HEK293T (cell line): Measurements from ENCODE around the gene NAALADL2.

Experiments used
- CTCF ChIA-PET: fragments of 350-600 bp; formaldehyde crosslinking; extraction: SDS; loops from one replicate; lab custom pipeline; 2021; ENCODE audit warnings: antibody characterized with exemption, inconsistent platforms; lab: Yijun Ruan, JAX
- POLR2A ChIA-PET: fragments of 350-600 bp; formaldehyde crosslinking; extraction: SDS; loops from one replicate; lab custom pipeline; 2020; ENCODE audit warnings: antibody characterized with exemption, inconsistent platforms; lab: Yijun Ruan, JAX
- DNase-seq: peaks from one replicate; pipeline ENCODE4 v3.0.0; 2012; ENCODE audit warnings: mixed read lengths; ENCODE audit errors: extremely low spot score
- ARNT ChIP-seq: fragments of 450-650 bp; IDR thresholded peaks from 2 replicates; pipeline ENCODE4 v1.6.1; 2017; ENCODE audit warnings: mild to moderate bottlenecking
- BHLHE40 ChIP-seq: fragments of 450-650 bp; IDR thresholded peaks from 2 replicates; pipeline ENCODE4 v1.6.1; 2016; ENCODE audit warnings: mild to moderate bottlenecking, moderate library complexity, borderline replicate concordance
- CTBP1 ChIP-seq: fragments of 450-650 bp; IDR thresholded peaks from 2 replicates; pipeline ENCODE4 v1.6.1; 2016; ENCODE audit warnings: borderline replicate concordance
- ELF4 ChIP-seq: fragments of 450-650 bp; IDR thresholded peaks from 2 replicates; pipeline ENCODE4 v1.6.1; 2017; ENCODE audit warnings: antibody characterized with exemption
- FOXA1 ChIP-seq: fragments of 450-650 bp; IDR thresholded peaks from 2 replicates; pipeline ENCODE4 v1.6.1; 2016; ENCODE audit warnings: mild to moderate bottlenecking
- FOXK2 ChIP-seq: fragments of 450-650 bp; IDR thresholded peaks from 2 replicates; pipeline ENCODE4 v1.6.1; 2016; ENCODE audit warnings: mild to moderate bottlenecking
- FOXM1 ChIP-seq: fragments of 450-650 bp; IDR thresholded peaks from 2 replicates; pipeline ENCODE4 v1.6.1; 2017; ENCODE audit warnings: mild to moderate bottlenecking, borderline replicate concordance
- HDGF ChIP-seq: fragments of 450-650 bp; IDR thresholded peaks from 2 replicates; pipeline ENCODE4 v1.6.1; 2017; ENCODE audit warnings: antibody characterized with exemption, borderline replicate concordance
- L3MBTL2 ChIP-seq: fragments of 450-650 bp; conservative IDR thresholded peaks from 2 replicates; pipeline ENCODE4 v1.6.1; 2016; ENCODE audit warnings: mild to moderate bottlenecking
- LEF1 ChIP-seq: fragments of 450-650 bp; IDR thresholded peaks from 2 replicates; pipeline ENCODE4 v1.6.1; 2017; ENCODE audit warnings: mild to moderate bottlenecking, borderline replicate concordance
- NFRKB ChIP-seq: fragments of 450-650 bp; IDR thresholded peaks from 2 replicates; pipeline ENCODE4 v1.6.1; 2016; ENCODE audit warnings: mild to moderate bottlenecking, moderate library complexity
- PKNOX1 ChIP-seq: fragments of 450-650 bp; IDR thresholded peaks from 2 replicates; pipeline ENCODE4 v1.6.1; 2016
- SP1 ChIP-seq: fragments of 450-650 bp; IDR thresholded peaks from 2 replicates; pipeline ENCODE4 v1.6.1; 2017
- SUZ12 ChIP-seq: fragments of 450-650 bp; IDR thresholded peaks from 2 replicates; pipeline ENCODE4 v1.6.1; 2016; ENCODE audit warnings: mild to moderate bottlenecking
- TARDBP ChIP-seq: fragments of 450-650 bp; IDR thresholded peaks from 2 replicates; pipeline ENCODE4 v1.6.1; 2016
- ZNF384 ChIP-seq: fragments of 450-650 bp; IDR thresholded peaks from 2 replicates; pipeline ENCODE4 v1.6.1; 2016

Gene NAALADL2

GRCh38 chr3:175274474-175275218, 415.5 kb downstream of the NAALADL2 start:
- TF ChIP-seq TARDBP: no peak
- DNase-seq: no peak
- POLR2A ChIA-PET: no interaction called here
- CTCF ChIA-PET: no interaction called here

- ChIA-PET POLR2A (no interaction called here), CTCF (no interaction called here)
- DNase-seq: no peak
- TF ChIP-seq ARNT: no peak
- TF ChIP-seq SUZ12: no peak
- no peak for TF ChIP-seq BHLHE40
- TF ChIP-seq HDGF: no peak
- no peak for TF ChIP-seq LEF1
- no peak for TF ChIP-seq FOXM1
- no peak for TF ChIP-seq PKNOX1
- no peak for TF ChIP-seq SP1
- TF ChIP-seq TARDBP: no peak
- no peak for TF ChIP-seq ZNF384
- no peak for TF ChIP-seq NFRKB
- no peak for TF ChIP-seq FOXK2
- no peak for TF ChIP-seq FOXA1
- no peak for TF ChIP-seq CTBP1
- no peak for TF ChIP-seq L3MBTL2
- TF ChIP-seq ELF4: no peak
These were observed 419.5 kb downstream of the NAALADL2 start for GRCh38 chr3:175278680-175279079.

- TF ChIP-seq BHLHE40 (no peak), NFRKB (no peak), PKNOX1 (no peak), TARDBP (no peak), CTBP1 (no peak), LEF1 (no peak), ZNF384 (no peak), FOXM1 (no peak), FOXA1 (no peak), SUZ12 (no peak), FOXK2 (no peak), SP1 (no peak), ELF4 (no peak), HDGF (no peak), L3MBTL2 (no peak)
- DNase-seq: no peak
- POLR2A ChIA-PET: no interaction called here
- CTCF ChIA-PET: no interaction called here
These were observed 420.3 kb downstream of the NAALADL2 start for GRCh38 chr3:175279457-175279856.

GRCh38 chr3:175279911-175280310, 420.8 kb downstream of the NAALADL2 start:
- TF ChIP-seq CTBP1 (no peak), SUZ12 (no peak), FOXM1 (no peak), ELF4 (no peak), BHLHE40 (no peak), NFRKB (no peak), ARNT (no peak), LEF1 (no peak), HDGF (no peak), PKNOX1 (no peak), FOXK2 (no peak), FOXA1 (no peak), TARDBP (no peak), L3MBTL2 (no peak), SP1 (no peak)
- DNase-seq: no peak
- POLR2A ChIA-PET: no interaction called here
- CTCF ChIA-PET: no interaction called here

GRCh38 chr3:175287361-175287963, 428.3 kb downstream of the NAALADL2 start:
- no peak for TF ChIP-seq NFRKB
- no peak for TF ChIP-seq ELF4
- TF ChIP-seq BHLHE40: no peak
- no peak for TF ChIP-seq ZNF384
- no peak for TF ChIP-seq FOXK2
- ChIA-PET CTCF (interaction anchor here (0.5 kb wide), 1 partner anchor 858 kb away, joined by 4 read pairs; no protein-coding TSS in a partner anchor), POLR2A (no interaction called here)
- no peak for DNase-seq

- ChIA-PET POLR2A (no interaction called here), CTCF (no interaction called here)
- no peak for DNase-seq
- TF ChIP-seq BHLHE40: no peak
- no peak for TF ChIP-seq LEF1
- no peak for TF ChIP-seq ELF4
- no peak for TF ChIP-seq FOXM1
- TF ChIP-seq NFRKB: no peak
- no peak for TF ChIP-seq HDGF
- no peak for TF ChIP-seq L3MBTL2
- no peak for TF ChIP-seq CTBP1
These were observed 429.5 kb downstream of the NAALADL2 start for GRCh38 chr3:175288621-175289020.
